ENCODE results near the gene KCNF1. TPM values are rescaled to one million over a fixed set of nuclear protein-coding genes. Genes with fewer than 3 reads are reported as not detected.
"Not testable (repeated sequence)": the region's sequence is repeated elsewhere in the genome, so short reads cannot be mapped to it uniquely, and the experiment has no call there.

Gene KCNF1
- total RNA-seq, 4 donors from 2014 or later = 0.19 TPM; not detected in 3

- no peak for DNase-seq
- TF ChIP-seq POLR2A (IDR thresholded peaks at IDR 0.05) (no peak), CTCF (IDR thresholded peaks at IDR 0.05) (no peak)
- Histone ChIP-seq H3K27me3 (peaks cover 0 to 31% (median 2%) of the 10 kb centered on the region in 4 donors), H3K36me3 (no peaks in the 10 kb centered on the region), H3K4me3 (no peak overlapping the region), H3K4me1 (no peaks in the 10 kb centered on the region), H3K9me3 (no peaks in the 10 kb centered on the region), H3K27ac (no peak overlapping the region)
- intact Hi-C loops (cut with DNase I) = no loop called here
- 78% methylated on average over 2 of the region's 2 CpGs; no CpG with 5 or more reads in 1 of the 2 donors for WGBS, 2 donors
These were observed 42.7 kb downstream of the KCNF1 start for GRCh38 chr2:10954416-10954815.

GRCh38 chr2:10954856-10955818 lies 43.4 kb downstream of the KCNF1 start:
- TF ChIP-seq CTCF (IDR thresholded peaks at IDR 0.05) (no peak), POLR2A (IDR thresholded peaks at IDR 0.05) (no peak)
- Histone ChIP-seq H3K4me1 (no peaks in the 10 kb centered on the region), H3K27me3 (peaks cover 0 to 31% (median 2%) of the 10 kb centered on the region in 4 donors), H3K27ac (no peak overlapping the region), H3K9me3 (no peaks in the 10 kb centered on the region), H3K36me3 (no peaks in the 10 kb centered on the region), H3K4me3 (no peak overlapping the region)
- WGBS, 2 donors = 75 to 82% methylated on average over 9 to 11 of the region's 12 CpGs
- intact Hi-C loops (cut with DNase I) = no loop called here
- no peak for DNase-seq

- 92 to 95% methylated on average over 16 of the region's 16 CpGs for WGBS, 2 donors
- Histone ChIP-seq H3K36me3 (no peaks in the 10 kb centered on the region), H3K4me1 (no peaks in the 10 kb centered on the region), H3K27me3 (peaks cover 0 to 33% (median 2%) of the 10 kb centered on the region in 4 donors), H3K4me3 (no peak overlapping the region), H3K9me3 (no peaks in the 10 kb centered on the region), H3K27ac (no peak overlapping the region)
- intact Hi-C loops (cut with DNase I) = no loop called here
- TF ChIP-seq CTCF (IDR thresholded peaks at IDR 0.05) = no peak
- TF ChIP-seq POLR2A (IDR thresholded peaks at IDR 0.05) = no peak
- no peak for DNase-seq
These were observed 44.5 kb downstream of the KCNF1 start for GRCh38 chr2:10956006-10956790.

GRCh38 chr2:10957391-10957790 lies 45.7 kb downstream of the KCNF1 start:
- Histone ChIP-seq H3K4me1 (no peaks in the 10 kb centered on the region), H3K9me3 (no peaks in the 10 kb centered on the region), H3K4me3 (no peak overlapping the region), H3K27me3 (peaks cover 0 to 24% (median 2%) of the 10 kb centered on the region in 4 donors), H3K36me3 (no peaks in the 10 kb centered on the region), H3K27ac (no peak overlapping the region)
- intact Hi-C loops (cut with DNase I) = no loop called here
- no peak for TF ChIP-seq CTCF (IDR thresholded peaks at IDR 0.05)
- no peak for TF ChIP-seq POLR2A (IDR thresholded peaks at IDR 0.05)
- DNase-seq = no peak
- 69 to 85% methylated on average over 2 to 3 of the region's 3 CpGs for WGBS, 2 donors

- H3K27ac ChIP-seq; H3K36me3 ChIP-seq; intact Hi-C loops (cut with DNase I); H3K4me1 ChIP-seq; DNase-seq; H3K9me3 ChIP-seq; H3K4me3 ChIP-seq: not testable (repeated sequence)
- WGBS, 2 donors = 41 to 43% methylated on average over 3 of the region's 3 CpGs
- peaks cover 0 to 25% (median 2%) of the 10 kb centered on the region in 4 donors for H3K27me3 ChIP-seq
These were observed 46.7 kb downstream of the KCNF1 start for GRCh38 chr2:10958452-10958851.

All from esophagus squamous epithelium (tissue), 5 donors.